ENCODE data around the gene ATR.

GRCh38 chr3:142543307-142543706, 35.2 kb downstream of the ATR start:
- TF ChIP-seq SIN3A (IDR thresholded peaks at IDR 0.05; ENCODE audit: low read depth, low read length) (no peak), TARDBP (IDR thresholded peaks at IDR 0.05; ENCODE audit: borderline replicate concordance) (no peak), SUZ12 (IDR thresholded peaks at IDR 0.05; ENCODE audit: unreplicated experiment) (no peak), ELK1 (IDR thresholded peaks at IDR 0.05; ENCODE audit: low read depth, low read length) (no peak), POLR2A (IDR thresholded peaks at IDR 0.05; ENCODE audit: low read depth, low read length) (no peak), CTCF (IDR thresholded peaks at IDR 0.05 in 2 of 3, conservative IDR thresholded peaks at IDR 0.05 in 1 of 3; ENCODE audit: control insufficient read depth in 2 of 3, extremely low read depth in 1 of 3, insufficient read depth in 1 of 3, low read depth in 3 of 3, low read length in 3 of 3) (no peak), JUND (IDR thresholded peaks at IDR 0.05; ENCODE audit: low read depth, low read length) (no peak), RELA (IDR thresholded peaks at IDR 0.05; ENCODE audit: borderline replicate concordance, partially characterized antibody) (no peak), EZH2 (IDR thresholded peaks at IDR 0.05; ENCODE audit: borderline replicate concordance, control insufficient read depth, low read depth, low read length) (no peak)
- TF ChIP-seq, protein P1, sequence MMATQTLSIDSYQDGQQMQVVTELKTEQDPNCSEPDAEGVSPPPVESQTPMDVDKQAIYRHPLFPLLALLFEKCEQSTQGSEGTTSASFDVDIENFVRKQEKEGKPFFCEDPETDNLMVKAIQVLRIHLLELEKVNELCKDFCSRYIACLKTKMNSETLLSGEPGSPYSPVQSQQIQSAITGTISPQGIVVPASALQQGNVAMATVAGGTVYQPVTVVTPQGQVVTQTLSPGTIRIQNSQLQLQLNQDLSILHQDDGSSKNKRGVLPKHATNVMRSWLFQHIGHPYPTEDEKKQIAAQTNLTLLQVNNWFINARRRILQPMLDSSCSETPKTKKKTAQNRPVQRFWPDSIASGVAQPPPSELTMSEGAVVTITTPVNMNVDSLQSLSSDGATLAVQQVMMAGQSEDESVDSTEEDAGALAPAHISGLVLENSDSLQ (IDR thresholded peaks at IDR 0.05), result no peak
- TF ChIP-seq, protein P2, sequence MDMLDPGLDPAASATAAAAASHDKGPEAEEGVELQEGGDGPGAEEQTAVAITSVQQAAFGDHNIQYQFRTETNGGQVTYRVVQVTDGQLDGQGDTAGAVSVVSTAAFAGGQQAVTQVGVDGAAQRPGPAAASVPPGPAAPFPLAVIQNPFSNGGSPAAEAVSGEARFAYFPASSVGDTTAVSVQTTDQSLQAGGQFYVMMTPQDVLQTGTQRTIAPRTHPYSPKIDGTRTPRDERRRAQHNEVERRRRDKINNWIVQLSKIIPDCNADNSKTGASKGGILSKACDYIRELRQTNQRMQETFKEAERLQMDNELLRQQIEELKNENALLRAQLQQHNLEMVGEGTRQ (IDR thresholded peaks at IDR 0.05; ENCODE audit: borderline replicate concordance, low read depth, low read length), result no peak
- TF ChIP-seq, protein P3, sequence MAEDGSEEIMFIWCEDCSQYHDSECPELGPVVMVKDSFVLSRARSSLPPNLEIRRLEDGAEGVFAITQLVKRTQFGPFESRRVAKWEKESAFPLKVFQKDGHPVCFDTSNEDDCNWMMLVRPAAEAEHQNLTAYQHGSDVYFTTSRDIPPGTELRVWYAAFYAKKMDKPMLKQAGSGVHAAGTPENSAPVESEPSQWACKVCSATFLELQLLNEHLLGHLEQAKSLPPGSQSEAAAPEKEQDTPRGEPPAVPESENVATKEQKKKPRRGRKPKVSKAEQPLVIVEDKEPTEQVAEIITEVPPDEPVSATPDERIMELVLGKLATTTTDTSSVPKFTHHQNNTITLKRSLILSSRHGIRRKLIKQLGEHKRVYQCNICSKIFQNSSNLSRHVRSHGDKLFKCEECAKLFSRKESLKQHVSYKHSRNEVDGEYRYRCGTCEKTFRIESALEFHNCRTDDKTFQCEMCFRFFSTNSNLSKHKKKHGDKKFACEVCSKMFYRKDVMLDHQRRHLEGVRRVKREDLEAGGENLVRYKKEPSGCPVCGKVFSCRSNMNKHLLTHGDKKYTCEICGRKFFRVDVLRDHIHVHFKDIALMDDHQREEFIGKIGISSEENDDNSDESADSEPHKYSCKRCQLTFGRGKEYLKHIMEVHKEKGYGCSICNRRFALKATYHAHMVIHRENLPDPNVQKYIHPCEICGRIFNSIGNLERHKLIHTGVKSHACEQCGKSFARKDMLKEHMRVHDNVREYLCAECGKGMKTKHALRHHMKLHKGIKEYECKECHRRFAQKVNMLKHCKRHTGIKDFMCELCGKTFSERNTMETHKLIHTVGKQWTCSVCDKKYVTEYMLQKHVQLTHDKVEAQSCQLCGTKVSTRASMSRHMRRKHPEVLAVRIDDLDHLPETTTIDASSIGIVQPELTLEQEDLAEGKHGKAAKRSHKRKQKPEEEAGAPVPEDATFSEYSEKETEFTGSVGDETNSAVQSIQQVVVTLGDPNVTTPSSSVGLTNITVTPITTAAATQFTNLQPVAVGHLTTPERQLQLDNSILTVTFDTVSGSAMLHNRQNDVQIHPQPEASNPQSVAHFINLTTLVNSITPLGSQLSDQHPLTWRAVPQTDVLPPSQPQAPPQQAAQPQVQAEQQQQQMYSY (CRISPR knock-in tag; IDR thresholded peaks at IDR 0.05), result no peak
- TF ChIP-seq, protein P4, sequence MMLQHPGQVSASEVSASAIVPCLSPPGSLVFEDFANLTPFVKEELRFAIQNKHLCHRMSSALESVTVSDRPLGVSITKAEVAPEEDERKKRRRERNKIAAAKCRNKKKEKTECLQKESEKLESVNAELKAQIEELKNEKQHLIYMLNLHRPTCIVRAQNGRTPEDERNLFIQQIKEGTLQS (IDR thresholded peaks at IDR 0.05; ENCODE audit: borderline replicate concordance, extremely low read depth, low read depth, low read length), result no peak
